Hindlimb muscle (tissue), 1 donor: ENCODE measurements around the gene SRSF6. TPM values are rescaled to one million over a fixed set of nuclear protein-coding genes. Genes with fewer than 3 reads are reported as not detected.
"Not testable (repeated sequence)": the region's sequence is repeated elsewhere in the genome, so short reads cannot be mapped to it uniquely, and the experiment has no call there.

Source experiments
- DNase-seq: peaks from one replicate; pipeline ENCODE4 v3.0.0-alpha.2; 2013
- polyA plus RNA-seq: library from polyadenylated mRNA; unstranded; fragments of 120-200 nt; gene quantifications from one replicate; pipeline ENCODE4 v1.2.1, GENCODE V29; 2013; ENCODE audit not compliant: insufficient read length

Gene SRSF6
- polyA plus RNA-seq, 1 donor: 166 TPM

GRCh38 chr20:43448748-43449535 lies 8.8 kb upstream of the SRSF6 start:
- DNase-seq: no peak

DNA sequence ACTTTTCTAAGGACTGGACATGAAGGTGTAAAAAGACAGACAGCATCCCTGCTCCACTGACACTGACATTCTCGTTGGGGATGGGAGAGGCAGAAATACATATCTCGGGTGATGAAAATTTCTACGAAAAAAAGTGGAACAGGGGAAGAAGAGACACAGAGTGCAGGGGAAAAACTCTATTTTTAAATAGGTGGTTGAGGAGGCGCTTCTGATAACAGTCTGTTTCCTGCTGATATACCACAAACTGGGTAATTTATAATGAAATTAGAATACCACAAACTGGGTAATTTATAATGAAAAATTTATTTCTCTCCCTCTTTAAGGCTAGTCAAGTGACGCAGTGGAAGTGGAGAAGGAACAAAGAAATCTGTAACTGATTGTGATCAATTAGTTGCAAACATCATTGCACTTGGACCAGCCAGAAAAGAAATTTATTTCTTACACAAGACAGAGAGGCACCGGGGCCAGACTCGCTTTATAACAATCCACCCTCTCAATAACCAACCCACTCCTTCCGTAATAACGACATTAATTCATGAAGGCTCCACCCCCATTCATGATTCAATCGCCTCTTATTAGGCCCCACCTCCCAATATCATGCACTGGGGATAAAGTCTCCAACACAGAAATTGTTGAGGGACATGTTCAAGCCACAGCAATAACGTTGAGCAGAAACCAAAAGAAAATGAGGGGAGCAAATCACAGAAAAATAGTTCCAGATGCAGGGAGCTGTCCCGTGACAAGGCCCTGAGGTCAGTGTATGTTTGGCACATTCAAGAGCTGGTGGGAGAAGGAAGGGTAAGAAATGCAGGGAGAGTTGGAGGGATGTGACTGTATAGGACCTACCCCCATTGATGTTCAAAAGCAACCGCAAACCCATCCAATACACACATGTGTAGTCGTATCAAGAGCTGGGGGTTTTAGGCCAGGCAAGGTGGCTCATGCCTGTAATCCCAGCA lies 6.6 kb upstream of the SRSF6 start:
- no peak for DNase-seq

- DNase-seq: no peak
Measured at GRCh38 chr20:43452404-43453126, 5.1 kb upstream of the SRSF6 start.

GRCh38 chr20:43456252-43456651 lies 1.4 kb upstream of the SRSF6 start:
- DNase-seq: not testable (repeated sequence)

- DNase-seq: peak; percentile 94
Measured at GRCh38 chr20:43456809-43457639, 672 bp upstream of the SRSF6 start.

DNA sequence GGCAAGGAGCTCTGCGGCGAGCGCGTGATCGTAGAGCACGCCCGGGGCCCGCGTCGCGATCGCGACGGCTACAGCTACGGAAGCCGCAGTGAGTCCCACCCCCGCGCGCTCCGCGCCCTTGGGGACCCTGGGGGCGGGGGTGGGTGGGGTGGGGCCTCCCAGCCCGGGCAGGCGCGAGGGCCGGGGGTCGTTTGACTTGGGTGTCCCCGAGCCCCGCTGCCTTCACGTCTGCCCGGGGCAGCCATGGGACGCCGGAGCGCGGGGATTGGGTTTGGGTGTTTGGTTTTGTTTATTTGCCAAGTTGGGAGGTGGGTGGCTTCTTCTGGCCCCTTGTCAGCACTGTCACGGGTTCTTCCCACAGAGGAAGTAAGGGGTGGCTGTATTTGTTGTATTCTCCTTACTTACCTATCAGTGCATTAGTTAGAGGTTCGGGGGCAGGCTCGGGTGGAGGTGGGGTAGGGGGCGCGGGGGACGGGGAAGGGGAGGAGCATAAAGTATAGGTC lies 777 bp downstream of the SRSF6 start:
- DNase-seq: no peak

GRCh38 chr20:43459022-43459942 lies 1.6 kb downstream of the SRSF6 start:
- no peak for DNase-seq

- DNase-seq: no peak
Measured at GRCh38 chr20:43460172-43460829, 2.6 kb downstream of the SRSF6 start.

DNA sequence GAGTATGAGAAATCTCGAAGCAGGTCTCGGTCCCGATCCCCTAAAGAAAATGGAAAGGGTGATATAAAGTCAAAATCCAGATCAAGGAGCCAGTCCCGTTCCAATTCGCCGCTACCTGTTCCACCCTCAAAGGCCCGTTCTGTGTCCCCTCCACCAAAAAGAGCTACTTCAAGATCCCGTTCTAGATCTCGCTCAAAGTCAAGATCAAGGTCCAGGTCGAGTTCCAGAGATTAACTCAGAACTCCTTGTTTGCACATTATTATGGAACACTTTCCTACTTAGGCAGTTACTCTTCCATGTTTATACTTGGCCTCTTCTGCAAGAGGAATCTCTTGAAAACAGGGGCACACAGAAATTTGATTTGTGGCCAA lies 3.1 kb downstream of the SRSF6 start:
- no peak for DNase-seq

DNA sequence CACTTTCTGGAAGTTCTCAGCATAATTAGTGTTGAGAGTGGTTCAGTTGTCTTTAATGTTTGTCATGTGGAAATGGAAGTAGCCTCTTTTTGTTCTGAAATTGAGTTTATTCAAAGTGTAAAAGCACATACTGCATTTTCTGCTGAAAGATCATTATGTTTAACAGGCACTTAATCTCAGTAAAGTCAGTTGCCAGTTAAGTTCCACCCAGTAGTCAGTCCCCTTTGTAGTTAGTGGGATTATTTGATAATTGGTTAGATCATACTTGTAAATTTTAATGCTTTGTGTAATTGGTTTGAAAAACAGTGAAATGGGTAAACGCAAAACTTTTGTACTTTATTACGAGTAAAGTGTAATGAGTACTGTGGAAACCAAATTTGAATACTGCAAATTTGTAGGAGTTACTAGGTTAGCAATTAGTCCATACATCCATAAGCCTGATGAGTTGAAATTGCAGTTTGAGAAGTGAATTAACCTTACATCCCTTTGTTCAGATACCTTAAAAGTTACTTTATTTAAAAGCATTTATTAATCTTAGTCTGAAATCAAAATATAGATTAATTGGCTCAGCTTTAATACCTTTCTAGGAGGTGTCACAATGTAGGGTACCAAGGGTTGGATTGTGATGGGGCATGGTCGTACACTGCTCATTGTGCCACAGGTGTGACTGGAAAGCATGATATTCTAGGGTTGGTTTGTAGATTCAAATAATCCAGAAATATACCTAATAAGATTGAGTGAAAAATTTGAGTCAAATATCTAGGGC lies 4.4 kb downstream of the SRSF6 start:
- no peak for DNase-seq

DNA sequence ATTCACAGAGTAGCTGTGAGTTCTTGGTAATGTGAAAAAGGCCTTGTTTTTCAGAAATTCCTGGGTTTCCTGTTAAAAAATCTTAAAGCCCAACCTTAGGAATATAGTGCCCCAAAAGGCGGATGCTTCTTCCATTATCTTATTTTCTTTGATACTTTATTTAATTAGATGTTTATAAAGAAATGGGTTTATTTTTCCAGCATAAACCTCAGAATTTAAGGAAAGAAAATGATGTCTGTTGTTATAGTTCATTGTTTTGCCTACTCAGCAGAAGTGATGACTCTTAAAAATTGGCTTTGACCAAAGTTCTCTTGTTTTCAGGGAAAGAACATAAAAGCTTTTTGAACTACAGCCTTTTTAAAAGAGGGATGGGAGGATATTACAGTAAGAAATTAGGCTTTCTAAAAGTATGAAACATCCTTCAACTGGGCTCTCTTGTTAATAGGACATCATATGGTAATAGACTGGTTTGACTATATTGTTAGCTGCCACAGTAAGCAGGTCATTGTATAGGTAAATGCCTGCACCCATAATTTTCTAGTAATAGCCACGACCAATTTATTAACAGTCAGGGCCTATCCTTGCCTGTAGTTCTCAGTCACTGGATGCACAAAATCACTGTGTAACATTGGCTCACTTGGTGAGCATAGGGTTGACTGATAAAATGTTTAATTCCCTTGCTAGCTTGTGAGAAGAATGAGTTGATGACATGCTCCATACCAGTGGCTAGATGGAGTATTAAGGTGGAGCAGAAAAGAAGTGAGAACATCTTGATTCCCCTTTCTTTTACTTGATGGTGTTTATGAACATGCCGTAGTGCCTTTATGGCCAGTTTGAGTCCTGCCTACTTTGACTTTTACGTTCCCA lies 5.2 kb downstream of the SRSF6 start:
- no peak for DNase-seq

DNA sequence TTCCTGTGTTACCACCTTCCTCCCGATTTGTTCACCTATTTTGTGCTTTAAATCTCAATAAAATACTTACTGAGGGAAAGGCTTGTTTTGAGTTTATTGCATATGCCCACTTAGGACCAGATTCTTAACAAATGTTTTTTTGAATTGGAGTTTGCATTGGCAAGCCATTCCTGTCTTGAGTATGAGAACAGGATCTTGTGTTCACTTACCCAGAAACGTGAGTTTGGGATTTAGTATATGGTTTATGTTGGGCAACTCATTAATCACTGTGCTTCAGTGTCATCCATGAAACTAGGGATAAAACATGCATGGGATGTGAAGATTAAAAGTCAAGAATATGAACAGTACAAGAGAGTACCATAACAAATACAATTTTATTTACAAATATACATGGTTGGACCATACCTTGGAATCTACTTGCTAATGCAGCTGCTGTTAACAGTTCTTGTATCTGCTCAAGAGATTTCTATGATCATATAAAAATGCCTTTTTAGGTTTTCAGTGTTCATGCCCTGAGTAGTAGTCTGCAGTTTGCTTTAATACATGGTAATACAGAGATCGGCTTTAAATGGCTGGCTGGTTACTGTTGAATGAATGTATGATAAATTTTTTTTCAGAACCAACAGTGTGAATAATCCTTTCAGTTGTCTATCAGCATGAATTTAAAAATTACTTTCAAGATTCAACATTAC lies 6.0 kb downstream of the SRSF6 start:
- no peak for DNase-seq

- no peak for DNase-seq
Measured at GRCh38 chr20:43464219-43464790, 6.6 kb downstream of the SRSF6 start.

DNA sequence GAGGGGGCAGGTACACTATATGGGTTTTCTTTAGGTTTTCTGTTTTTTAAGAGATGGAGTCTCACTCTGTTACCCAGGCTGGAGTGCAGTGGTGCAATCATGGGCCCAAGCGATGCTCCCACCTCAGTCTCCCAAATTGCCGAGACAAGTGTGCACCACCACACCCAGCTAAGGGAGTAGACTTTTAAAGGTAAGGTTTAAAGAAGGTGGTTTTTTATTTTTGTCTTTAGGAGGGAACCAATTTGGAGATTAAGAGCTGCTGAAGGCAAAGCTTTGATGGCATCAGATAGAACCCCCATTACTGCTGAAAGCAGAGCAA lies 7.9 kb downstream of the SRSF6 start:
- no peak for DNase-seq

DNA sequence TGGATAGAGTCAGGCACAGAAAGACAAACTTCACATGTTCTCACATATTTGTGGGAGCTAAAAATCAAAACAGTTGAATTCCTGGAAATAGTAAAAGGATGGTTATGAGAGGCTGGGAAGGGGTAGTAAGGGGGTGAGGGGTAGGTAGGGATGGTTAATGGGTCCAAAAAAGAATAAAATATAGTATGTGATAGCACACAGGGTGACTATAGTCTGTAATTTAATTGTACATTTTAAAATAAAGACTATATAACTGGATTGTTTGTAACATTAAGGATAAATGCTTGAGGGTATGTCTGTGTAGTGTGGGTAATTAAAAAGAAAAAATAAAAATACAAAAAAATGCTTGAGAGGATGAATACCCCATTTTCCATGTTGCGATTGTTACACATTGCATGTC lies 9.9 kb downstream of the SRSF6 start:
- DNase-seq: no peak

DNA sequence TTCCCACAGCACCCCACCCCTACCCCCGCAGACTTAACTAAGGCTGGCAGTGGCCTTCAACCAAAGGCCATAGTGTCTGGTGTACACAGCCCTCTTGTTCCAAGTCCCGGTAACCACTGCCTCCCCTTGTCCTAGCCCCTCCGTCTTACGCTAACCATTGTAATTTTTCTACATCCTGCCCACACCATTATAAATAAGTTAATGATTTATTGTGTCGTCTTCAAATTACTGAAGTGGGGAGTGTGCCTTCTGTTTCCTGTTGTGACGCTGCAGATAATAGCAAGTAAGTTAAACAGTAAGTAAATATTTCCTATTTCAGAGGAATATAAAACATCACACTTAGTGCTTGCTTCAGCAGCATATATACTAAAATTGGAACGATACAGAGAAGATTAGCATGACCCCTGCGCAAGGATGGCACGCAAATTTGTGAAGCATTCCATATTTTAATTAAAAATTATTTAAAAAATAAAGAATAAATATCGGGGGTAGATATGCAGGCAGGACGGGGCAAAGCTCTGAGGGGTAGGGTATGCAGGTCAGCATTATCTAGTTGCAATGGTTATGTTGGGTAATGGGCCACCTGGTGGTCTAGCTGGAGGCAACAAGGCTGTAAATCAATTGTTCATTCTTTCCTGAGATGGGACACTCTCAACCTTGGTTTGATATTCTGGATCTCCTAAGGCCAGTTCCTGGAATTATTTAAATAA lies 15.1 kb downstream of the SRSF6 start:
- no peak for DNase-seq

DNA sequence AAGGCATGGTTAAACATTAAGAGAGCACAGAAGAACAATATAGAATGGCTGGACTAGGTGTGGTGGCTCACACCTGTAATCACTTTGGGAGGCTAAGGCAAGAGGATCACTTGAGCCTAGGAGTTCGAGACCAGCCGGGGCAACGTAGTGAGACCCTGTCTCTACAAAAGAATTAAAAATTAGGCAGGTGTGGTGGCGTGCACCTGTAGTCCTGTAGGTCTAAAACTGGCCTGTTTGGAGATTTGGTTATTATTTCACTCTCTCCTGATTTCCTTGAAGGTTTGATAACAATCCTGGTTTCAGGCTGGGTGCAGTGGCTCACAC lies 15.6 kb downstream of the SRSF6 start:
- no peak for DNase-seq
